GM19099 (cell line): Measurements from ENCODE around the gene NPB.

Experiments used
- POLR2A ChIP-seq: IDR thresholded peaks from 3 replicates; pipeline ENCODE4 v1.6.1; 2011; ENCODE audit warnings: low read depth; ENCODE audit not compliant: insufficient read length; ENCODE audit errors: extremely low read depth

The NPB gene

GRCh38 chr17:81902653-81903414 is 796 bp downstream of the NPB start:
- no peak for TF ChIP-seq POLR2A

GRCh38 chr17:81903415-81903831 is 1.4 kb downstream of the NPB start:
- TF ChIP-seq POLR2A, result no peak

GRCh38 chr17:81903896-81904599 is 2.0 kb downstream of the NPB start:
- TF ChIP-seq POLR2A, result no peak

GRCh38 chr17:81904600-81905423 is 2.8 kb downstream of the NPB start:
- no peak for TF ChIP-seq POLR2A

- no peak for TF ChIP-seq POLR2A
Measured at GRCh38 chr17:81905424-81905875, 3.4 kb downstream of the NPB start.

GRCh38 chr17:81905993-81906392 is 4.0 kb downstream of the NPB start:
- TF ChIP-seq POLR2A, result no peak

GRCh38 chr17:81906476-81907218 is 4.6 kb downstream of the NPB start:
- TF ChIP-seq POLR2A, result no peak

- no peak for TF ChIP-seq POLR2A
Measured at GRCh38 chr17:81907219-81908145, 5.4 kb downstream of the NPB start.

- TF ChIP-seq POLR2A, result no peak
Measured at GRCh38 chr17:81908793-81909192, 6.8 kb downstream of the NPB start.

GRCh38 chr17:81909231-81909630 is 7.2 kb downstream of the NPB start:
- no peak for TF ChIP-seq POLR2A

GRCh38 chr17:81909966-81910839 is 8.2 kb downstream of the NPB start:
- TF ChIP-seq POLR2A, result no peak

- TF ChIP-seq POLR2A, result no peak
Measured at GRCh38 chr17:81910840-81911276, 8.8 kb downstream of the NPB start.

- TF ChIP-seq POLR2A, result peak; percentile 54
Measured at GRCh38 chr17:81911277-81911961, 9.4 kb downstream of the NPB start, which contains the start of gene PCYT2. PCYT2 (minus strand) TSS chr17:81911399; CDS start chr17:81911355, 44 bp downstream.
